GM12878 (cell line): Measurements from ENCODE around the gene EIF4EBP2. TPM values are rescaled to one million over a fixed set of nuclear protein-coding genes. Genes with fewer than 3 reads are reported as not detected.

Experiments used
- ATAC-seq: fragments of 200-7000 bp; cut with Tn5 transposase; 3 replicates; pipeline ENCODE4 v1.9.1; 2020; ENCODE audit warnings: mild to moderate bottlenecking, moderate library complexity
- BruUV-seq: library from RNA; stranded (reverse); fragments of 400-500 nt; replicated peaks from 2 replicates; lab custom pipeline; 2021; lab: Mats Ljungman, UMichigan
- CTCF ChIA-PET: fragments of 300-600 bp; sonication (Branson Sonifier 250); formaldehyde crosslinking; extraction: SDS; loops from one replicate; lab custom pipeline; 2021; ENCODE audit warnings: inconsistent platforms; lab: Yijun Ruan, JAX
- POLR2A ChIA-PET: fragments of 350-600 bp; formaldehyde crosslinking; extraction: SDS; loops from one replicate; lab custom pipeline; 2021; ENCODE audit warnings: inconsistent platforms; lab: Charles Lee
- RAD21 ChIA-PET: fragments of 300-600 bp; sonication (Branson Sonifier 250); formaldehyde crosslinking; loops from one replicate; lab custom pipeline; 2023; ENCODE audit warnings: antibody characterized with exemption; ENCODE audit not compliant: unreplicated experiment; lab: Charles Lee
- SMC1A ChIA-PET: fragments of 300-600 bp; sonication (Branson Sonifier 250); formaldehyde crosslinking; loops from one replicate; lab custom pipeline; 2023; ENCODE audit not compliant: unreplicated experiment, uncharacterized antibody; lab: Charles Lee
- DNase-seq: peaks from one replicate; pipeline ENCODE4 v3.0.0-alpha.2; 2011; ENCODE audit warnings: low read depth, low spot score
- FAIRE-seq: peaks from 3 replicates; lab custom pipeline; 2011; peaks lifted over from hg19 to GRCh38; lab: Jason Lieb, UNC
- H2AFZ ChIP-seq: 2 replicates; pipeline ENCODE4 v1.6.0; 2011; ENCODE audit warnings: low read depth, low read length, control low read depth; ENCODE audit not compliant: control insufficient read depth
- H3K27ac ChIP-seq: 2 replicates; pipeline ENCODE4 v1.5.1; 2011; ENCODE audit warnings: control low read depth; ENCODE audit not compliant: control insufficient read depth, insufficient read depth
- H3K27me3 ChIP-seq, 2 experiments: replicated peaks in 1 of 2; 2 replicates each; pipeline versions ENCODE4 v1.6.0 to v1.6.1; 2011; ENCODE audit warnings: low read length in 1 of 2; ENCODE audit not compliant: control insufficient read depth in 2 of 2, insufficient read depth in 2 of 2
- H3K36me3 ChIP-seq, 2 experiments: 2 replicates each; pipeline ENCODE4 v1.5.1; 2011; ENCODE audit warnings: low read length in 1 of 2; ENCODE audit not compliant: control insufficient read depth in 2 of 2, insufficient read depth in 2 of 2
- H3K4me1 ChIP-seq: 2 replicates; pipeline ENCODE4 v1.6.1; 2011; ENCODE audit warnings: mild to moderate bottlenecking, low read length, moderate library complexity, mixed read lengths; ENCODE audit not compliant: control insufficient read depth, insufficient read depth
- H3K4me2 ChIP-seq: 2 replicates; pipeline ENCODE4 v1.6.0; 2011; ENCODE audit warnings: control low read depth; ENCODE audit not compliant: control insufficient read depth, insufficient read depth
- H3K4me3 ChIP-seq: fragments of 200-600 bp; sonication (generic); 2 replicates; pipeline ENCODE4 v1.5.1; 2016
- H3K79me2 ChIP-seq: 2 replicates; pipeline ENCODE4 v1.6.0; 2011; ENCODE audit warnings: low read length; ENCODE audit not compliant: control insufficient read depth, insufficient read depth
- H3K9ac ChIP-seq: 2 replicates; pipeline ENCODE4 v1.8.0; 2011; ENCODE audit warnings: low read length, control low read depth, mixed read lengths; ENCODE audit not compliant: control insufficient read depth, insufficient read depth
- H3K9me3 ChIP-seq: replicated peaks from 3 replicates; pipeline ENCODE4 v1.5.1; 2011; ENCODE audit warnings: mild to moderate bottlenecking, low read length; ENCODE audit not compliant: control insufficient read depth, insufficient read depth
- H4K20me1 ChIP-seq: 2 replicates; pipeline ENCODE4 v1.6.0; 2011; ENCODE audit not compliant: control insufficient read depth, insufficient read depth
- BMI1 ChIP-seq: fragments of 450-650 bp; IDR thresholded peaks from 2 replicates; pipeline ENCODE4 v1.6.1; 2016; ENCODE audit warnings: mild to moderate bottlenecking, moderate library complexity, borderline replicate concordance
- FOS ChIP-seq: IDR thresholded peaks from 3 replicates; pipeline ENCODE4 v1.6.1; 2011; ENCODE audit warnings: borderline replicate concordance; ENCODE audit not compliant: insufficient read length; ENCODE audit errors: extremely low read depth
- GATAD2B ChIP-seq: fragments of 450-650 bp; conservative IDR thresholded peaks from 2 replicates; pipeline ENCODE4 v1.6.1; 2017; ENCODE audit warnings: low read depth, mild to moderate bottlenecking, moderate library complexity
- HCFC1 ChIP-seq: fragments of 150-350 bp; IDR thresholded peaks from 2 replicates; pipeline ENCODE4 v1.6.1; 2014; ENCODE audit warnings: low read length
- HDAC6 ChIP-seq: fragments of 200-600 bp; sonication (generic); IDR thresholded peaks from one replicate; pipeline ENCODE4 v1.8.0; 2017; ENCODE audit warnings: antibody characterized with exemption; ENCODE audit not compliant: unreplicated experiment
- NBN ChIP-seq: fragments of 450-650 bp; IDR thresholded peaks from 2 replicates; pipeline ENCODE4 v1.6.1; 2016
- RAD51 ChIP-seq: fragments of 450-650 bp; IDR thresholded peaks from 2 replicates; pipeline ENCODE4 v1.6.1; 2016; ENCODE audit warnings: moderate library complexity, mild to moderate bottlenecking, inconsistent platforms
- RB1 ChIP-seq: fragments of 450-650 bp; formaldehyde crosslinking; IDR thresholded peaks from 2 replicates; pipeline ENCODE4 v1.6.1; 2017; ENCODE audit warnings: mild to moderate bottlenecking, borderline replicate concordance
- RCOR1 ChIP-seq: conservative IDR thresholded peaks from 2 replicates; pipeline ENCODE4 v1.6.1; 2012; ENCODE audit warnings: low read depth, low read length, improper control_type of control experiment
- SREBF1 ChIP-seq: IDR thresholded peaks from 2 replicates; pipeline ENCODE4 v1.6.1; 2012; ENCODE audit warnings: mild to moderate bottlenecking, low read length
- ZNF207 ChIP-seq: fragments of 450-650 bp; IDR thresholded peaks from 2 replicates; pipeline ENCODE4 v1.6.1; 2014; ENCODE audit warnings: antibody characterized with exemption, mild to moderate bottlenecking, borderline replicate concordance
- WGBS: methylation state at CpG from one replicate; pipeline ENCODE4 v1.1.6; 2016; ENCODE audit warnings: low lambda C conversion rate; ENCODE audit not compliant: insufficient replicate concordance, insufficient coverage; ENCODE audit errors: missing lambda C conversion rate; 5-methylcytosine and 5-hydroxymethylcytosine counted together
- in situ Hi-C: fragments of 300-500 bp; cut with MboI; formaldehyde crosslinking; loops from 9 replicates; pipeline ENCODE4 v1.14.3; 2018; ENCODE audit warnings: mixed read lengths
- intact Hi-C: fragments of 100-400 bp; cut with micrococcal nuclease; formaldehyde crosslinking; loops from one replicate; pipeline ENCODE4 v1.14.2; 2022; ENCODE audit not compliant: unreplicated experiment
- polyA plus RNA-seq, 11 experiments: library from polyadenylated mRNA; depleted of rRNA in 4 of 11; unstranded in 6 of 11; stranded (reverse) in 5 of 11; fragments of >200 nt; fragmentation: Nextera tagmentation in 4 of 11; fragmentation: Illumina TruSeq in 1 of 11; extraction: Ambion mirVana in 4 of 11; extraction: Trizol in 1 of 11; gene quantifications; 1 replicate in 1 of 11; 2 replicates in 10 of 11; pipeline versions ENCODE4 v1.2.1 to v1.2.3, GENCODE V29; 2011 to 2016; ENCODE audit warnings: inconsistent platforms in 2 of 11, missing spikeins in 2 of 11, low read depth in 1 of 11
- total RNA-seq, 4 experiments: library from RNA; depleted of rRNA in 3 of 4; stranded (reverse); fragments of >200 nt in 3 of 4; fragmentation: Illumina TruSeq in 1 of 4; extraction: Trizol in 1 of 4; gene quantifications; 2 replicates each; pipeline versions ENCODE4 v1.2.1 to v1.2.3, GENCODE V29; 2013 to 2021
- TF ChIP-seq, protein P1 (sequence below): fragments of 450-650 bp; IDR thresholded peaks from 2 replicates; pipeline ENCODE4 v1.6.1; 2017; ENCODE audit warnings: mild to moderate bottlenecking, moderate library complexity
- TF ChIP-seq, protein P2 (sequence below): fragments of 450-650 bp; formaldehyde crosslinking; IDR thresholded peaks from 2 replicates; pipeline ENCODE4 v1.5.0; 2022; ENCODE audit warnings: mild to moderate bottlenecking, missing genetic modification characterization
- TF ChIP-seq, protein P3 (sequence below): IDR thresholded peaks from 2 replicates; pipeline ENCODE4 v1.6.1; 2011; ENCODE audit warnings: mild to moderate bottlenecking, low read depth, low read length, moderate library complexity; ENCODE audit not compliant: insufficient replicate concordance
- TF ChIP-seq, protein P4 (sequence below): IDR thresholded peaks from 2 replicates; pipeline ENCODE4 v1.6.1; 2011; ENCODE audit warnings: low read depth, mild to moderate bottlenecking, low read length, moderate library complexity, borderline replicate concordance; ENCODE audit errors: extremely low read depth

Gene EIF4EBP2
- total and polyA plus RNA-seq, 10 of the 15 experiments (the other 5 are each of a cell fraction or from before 2014, with no cell fraction given) = 14.4 to 51.3 (median 28.9) TPM

DNA sequence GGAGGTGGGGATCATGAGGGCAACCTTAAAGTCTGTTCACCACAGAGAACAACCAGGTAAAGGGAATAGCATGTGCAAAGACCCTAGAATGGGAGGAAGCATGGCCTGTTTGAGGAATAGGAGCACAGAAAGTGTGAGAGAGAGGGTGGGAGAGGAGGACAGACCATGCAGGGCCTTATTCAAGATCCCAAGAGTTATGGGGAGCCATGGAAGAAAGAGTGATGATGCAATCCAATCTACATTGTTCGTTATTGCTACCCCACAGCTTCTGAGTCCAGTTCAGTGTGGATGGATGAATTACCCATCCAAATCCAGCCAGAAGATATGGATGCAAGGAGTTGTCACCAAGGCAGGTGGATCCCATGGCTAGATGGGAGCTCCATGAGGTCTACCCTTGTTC is 7.8 kb upstream of the EIF4EBP2 start (continued):
- TF ChIP-seq, protein P1, sequence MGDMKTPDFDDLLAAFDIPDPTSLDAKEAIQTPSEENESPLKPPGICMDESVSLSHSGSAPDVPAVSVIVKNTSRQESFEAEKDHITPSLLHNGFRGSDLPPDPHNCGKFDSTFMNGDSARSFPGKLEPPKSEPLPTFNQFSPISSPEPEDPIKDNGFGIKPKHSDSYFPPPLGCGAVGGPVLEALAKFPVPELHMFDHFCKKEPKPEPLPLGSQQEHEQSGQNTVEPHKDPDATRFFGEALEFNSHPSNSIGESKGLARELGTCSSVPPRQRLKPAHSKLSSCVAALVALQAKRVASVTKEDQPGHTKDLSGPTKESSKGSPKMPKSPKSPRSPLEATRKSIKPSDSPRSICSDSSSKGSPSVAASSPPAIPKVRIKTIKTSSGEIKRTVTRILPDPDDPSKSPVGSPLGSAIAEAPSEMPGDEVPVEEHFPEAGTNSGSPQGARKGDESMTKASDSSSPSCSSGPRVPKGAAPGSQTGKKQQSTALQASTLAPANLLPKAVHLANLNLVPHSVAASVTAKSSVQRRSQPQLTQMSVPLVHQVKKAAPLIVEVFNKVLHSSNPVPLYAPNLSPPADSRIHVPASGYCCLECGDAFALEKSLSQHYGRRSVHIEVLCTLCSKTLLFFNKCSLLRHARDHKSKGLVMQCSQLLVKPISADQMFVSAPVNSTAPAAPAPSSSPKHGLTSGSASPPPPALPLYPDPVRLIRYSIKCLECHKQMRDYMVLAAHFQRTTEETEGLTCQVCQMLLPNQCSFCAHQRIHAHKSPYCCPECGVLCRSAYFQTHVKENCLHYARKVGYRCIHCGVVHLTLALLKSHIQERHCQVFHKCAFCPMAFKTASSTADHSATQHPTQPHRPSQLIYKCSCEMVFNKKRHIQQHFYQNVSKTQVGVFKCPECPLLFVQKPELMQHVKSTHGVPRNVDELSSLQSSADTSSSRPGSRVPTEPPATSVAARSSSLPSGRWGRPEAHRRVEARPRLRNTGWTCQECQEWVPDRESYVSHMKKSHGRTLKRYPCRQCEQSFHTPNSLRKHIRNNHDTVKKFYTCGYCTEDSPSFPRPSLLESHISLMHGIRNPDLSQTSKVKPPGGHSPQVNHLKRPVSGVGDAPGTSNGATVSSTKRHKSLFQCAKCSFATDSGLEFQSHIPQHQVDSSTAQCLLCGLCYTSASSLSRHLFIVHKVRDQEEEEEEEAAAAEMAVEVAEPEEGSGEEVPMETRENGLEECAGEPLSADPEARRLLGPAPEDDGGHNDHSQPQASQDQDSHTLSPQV = no peak
- TF ChIP-seq, protein P2, sequence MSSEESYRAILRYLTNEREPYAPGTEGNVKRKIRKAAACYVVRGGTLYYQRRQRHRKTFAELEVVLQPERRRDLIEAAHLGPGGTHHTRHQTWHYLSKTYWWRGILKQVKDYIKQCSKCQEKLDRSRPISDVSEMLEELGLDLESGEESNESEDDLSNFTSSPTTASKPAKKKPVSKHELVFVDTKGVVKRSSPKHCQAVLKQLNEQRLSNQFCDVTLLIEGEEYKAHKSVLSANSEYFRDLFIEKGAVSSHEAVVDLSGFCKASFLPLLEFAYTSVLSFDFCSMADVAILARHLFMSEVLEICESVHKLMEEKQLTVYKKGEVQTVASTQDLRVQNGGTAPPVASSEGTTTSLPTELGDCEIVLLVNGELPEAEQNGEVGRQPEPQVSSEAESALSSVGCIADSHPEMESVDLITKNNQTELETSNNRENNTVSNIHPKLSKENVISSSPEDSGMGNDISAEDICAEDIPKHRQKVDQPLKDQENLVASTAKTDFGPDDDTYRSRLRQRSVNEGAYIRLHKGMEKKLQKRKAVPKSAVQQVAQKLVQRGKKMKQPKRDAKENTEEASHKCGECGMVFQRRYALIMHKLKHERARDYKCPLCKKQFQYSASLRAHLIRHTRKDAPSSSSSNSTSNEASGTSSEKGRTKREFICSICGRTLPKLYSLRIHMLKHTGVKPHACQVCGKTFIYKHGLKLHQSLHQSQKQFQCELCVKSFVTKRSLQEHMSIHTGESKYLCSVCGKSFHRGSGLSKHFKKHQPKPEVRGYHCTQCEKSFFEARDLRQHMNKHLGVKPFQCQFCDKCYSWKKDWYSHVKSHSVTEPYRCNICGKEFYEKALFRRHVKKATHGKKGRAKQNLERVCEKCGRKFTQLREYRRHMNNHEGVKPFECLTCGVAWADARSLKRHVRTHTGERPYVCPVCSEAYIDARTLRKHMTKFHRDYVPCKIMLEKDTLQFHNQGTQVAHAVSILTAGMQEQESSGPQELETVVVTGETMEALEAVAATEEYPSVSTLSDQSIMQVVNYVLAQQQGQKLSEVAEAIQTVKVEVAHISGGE = no peak
- TF ChIP-seq RB1 = no peak
- TF ChIP-seq GATAD2B = no peak

DNA sequence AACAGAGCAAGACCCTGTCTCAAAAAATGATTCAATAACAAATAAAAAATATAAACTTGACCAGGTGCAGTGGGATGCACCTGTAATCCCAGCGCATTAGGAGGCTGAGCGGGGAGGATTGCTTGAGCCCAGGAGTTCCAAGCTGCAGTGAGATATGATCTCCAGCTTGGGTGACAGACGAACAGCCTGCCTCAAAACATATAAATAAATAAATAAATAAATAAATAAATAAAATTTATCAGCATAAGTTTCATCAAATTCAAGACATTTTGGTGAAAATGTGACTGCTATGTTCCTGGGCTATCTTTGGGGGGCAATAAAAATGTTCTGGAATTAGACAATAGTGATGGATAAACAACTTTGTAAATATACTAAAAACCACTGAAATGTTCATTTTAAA is 4.8 kb upstream of the EIF4EBP2 start:
- peaks cover 3% of the 10 kb centered on the region; the same call in 1 of the 2 replicates for H3K4me1 ChIP-seq
- H3K27ac ChIP-seq = no peak overlapping the region
- H3K9me3 ChIP-seq = no peaks in the 10 kb centered on the region
- no peaks in the 10 kb centered on the region for H3K36me3 ChIP-seq
- no peak overlapping the region for H2AFZ ChIP-seq
- H3K4me2 ChIP-seq = no peak overlapping the region
- in situ Hi-C loops (no loop called here), intact Hi-C loops (no loop called here)
- ChIA-PET POLR2A (no interaction called here), RAD21 (no interaction called here), SMC1A (no interaction called here), CTCF (interaction anchor here (0.6 to 1.8 kb wide), 3 partner anchors 20 to 178 kb away, joined by 3 read pairs; no protein-coding TSS in a partner anchor)
- no peak for ATAC-seq
- no peaks in the 10 kb centered on the region for H3K27me3 ChIP-seq
- no TSS peak for BruUV-seq
- H3K79me2 ChIP-seq = peaks cover 2% of the 10 kb centered on the region
- H3K4me3 ChIP-seq = no peak overlapping the region
- no peak for DNase-seq
- H4K20me1 ChIP-seq = no peaks in the 10 kb centered on the region
- FAIRE-seq = no peak
- 80% methylated on average over 3 of the region's 3 CpGs for WGBS
- H3K9ac ChIP-seq = no peak overlapping the region
- no peak for TF ChIP-seq SREBF1
- TF ChIP-seq, protein P3, sequence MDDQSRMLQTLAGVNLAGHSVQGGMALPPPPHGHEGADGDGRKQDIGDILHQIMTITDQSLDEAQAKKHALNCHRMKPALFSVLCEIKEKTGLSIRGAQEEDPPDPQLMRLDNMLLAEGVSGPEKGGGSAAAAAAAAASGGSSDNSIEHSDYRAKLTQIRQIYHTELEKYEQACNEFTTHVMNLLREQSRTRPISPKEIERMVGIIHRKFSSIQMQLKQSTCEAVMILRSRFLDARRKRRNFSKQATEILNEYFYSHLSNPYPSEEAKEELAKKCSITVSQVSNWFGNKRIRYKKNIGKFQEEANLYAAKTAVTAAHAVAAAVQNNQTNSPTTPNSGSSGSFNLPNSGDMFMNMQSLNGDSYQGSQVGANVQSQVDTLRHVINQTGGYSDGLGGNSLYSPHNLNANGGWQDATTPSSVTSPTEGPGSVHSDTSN = no peak
- no peak for TF ChIP-seq RCOR1
- TF ChIP-seq BMI1 = no peak
- no peak for TF ChIP-seq NBN
- TF ChIP-seq, protein P4, sequence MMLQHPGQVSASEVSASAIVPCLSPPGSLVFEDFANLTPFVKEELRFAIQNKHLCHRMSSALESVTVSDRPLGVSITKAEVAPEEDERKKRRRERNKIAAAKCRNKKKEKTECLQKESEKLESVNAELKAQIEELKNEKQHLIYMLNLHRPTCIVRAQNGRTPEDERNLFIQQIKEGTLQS = no peak
- TF ChIP-seq ZNF207 = no peak
- TF ChIP-seq HDAC6 = no peak
- TF ChIP-seq RAD51 = no peak
- TF ChIP-seq FOS = no peak
- TF ChIP-seq HCFC1 = no peak
